KMS-11 (cell line): ENCODE data around the gene PKP3.
A peak's percentile ranks its signal among the peaks of the same experiment; 100 is the strongest.

ENCODE experiments used
- H2AFZ ChIP-seq: fragments of 200-600 bp; sonication (generic); 2 replicates; pipeline ENCODE4 v1.6.1; 2016; ENCODE audit warnings: antibody characterized with exemption, mixed run types, low read depth
- H3K27ac ChIP-seq: fragments of 200-600 bp; sonication (generic); 2 replicates; pipeline ENCODE4 v1.6.1; 2016; ENCODE audit warnings: mild to moderate bottlenecking, mixed run types
- H3K27me3 ChIP-seq: fragments of 200-600 bp; sonication (generic); 2 replicates; pipeline ENCODE4 v1.6.1; 2017; ENCODE audit warnings: mild to moderate bottlenecking, low read depth, mixed run types, moderate library complexity; ENCODE audit not compliant: insufficient read depth
- H3K36me3 ChIP-seq: fragments of 200-600 bp; sonication (generic); 2 replicates; pipeline ENCODE4 v1.6.1; 2017; ENCODE audit warnings: mild to moderate bottlenecking, mixed run types; ENCODE audit not compliant: insufficient read depth
- H3K4me1 ChIP-seq: fragments of 200-600 bp; sonication (generic); 2 replicates; pipeline ENCODE4 v1.6.1; 2016; ENCODE audit warnings: mild to moderate bottlenecking, low read depth, mixed run types; ENCODE audit not compliant: poor library complexity, severe bottlenecking
- H3K4me2 ChIP-seq: fragments of 200-600 bp; sonication (generic); 2 replicates; pipeline ENCODE4 v1.7.0; 2016; ENCODE audit warnings: mild to moderate bottlenecking, mixed run types
- H3K4me3 ChIP-seq: fragments of 200-600 bp; sonication (generic); IDR thresholded peaks from 2 replicates; pipeline ENCODE4 v1.6.1; 2017; ENCODE audit warnings: low read depth, low read length, mixed read lengths; ENCODE audit not compliant: insufficient read depth
- H3K79me2 ChIP-seq: fragments of 200-600 bp; sonication (generic); 2 replicates; pipeline ENCODE4 v1.6.1; 2016; ENCODE audit warnings: low read depth, mixed run types; ENCODE audit not compliant: insufficient read depth
- H3K9ac ChIP-seq: fragments of 200-600 bp; sonication (generic); 2 replicates; pipeline ENCODE4 v1.6.1; 2016; ENCODE audit warnings: mild to moderate bottlenecking, mixed run types
- H4K20me1 ChIP-seq: fragments of 200-600 bp; sonication (generic); 2 replicates; pipeline ENCODE4 v1.6.1; 2016; ENCODE audit warnings: mild to moderate bottlenecking, mixed run types; ENCODE audit not compliant: insufficient read depth
- CTCF ChIP-seq: fragments of 200-600 bp; sonication (generic); conservative IDR thresholded peaks from 2 replicates; pipeline ENCODE4 v1.6.1; 2017; ENCODE audit warnings: low read depth, mild to moderate bottlenecking, antibody characterized with exemption, low read length, moderate library complexity, mixed read lengths

The PKP3 gene

GRCh38 chr11:450809-451451 lies 56.9 kb downstream of the PKP3 start:
- Histone ChIP-seq H2AFZ (peak overlapping the region; percentile 76; the same call in 1 of the 2 replicates), H3K4me2 (peak overlapping the region; percentile 81), H3K79me2 (no peaks in the 10 kb centered on the region), H3K27me3 (no peaks in the 10 kb centered on the region), H3K27ac (peak overlapping the region; percentile 43), H3K9ac (peak overlapping the region; percentile 69), H4K20me1 (no peaks in the 10 kb centered on the region), H3K4me3 (no peak overlapping the region), H3K36me3 (no peaks in the 10 kb centered on the region), H3K4me1 (peaks cover 31% of the 10 kb centered on the region)
- no peak for TF ChIP-seq CTCF

GRCh38 chr11:451738-452137 lies 57.7 kb downstream of the PKP3 start:
- no peak for TF ChIP-seq CTCF
- no peaks in the 10 kb centered on the region for H3K79me2 ChIP-seq
- H3K27ac ChIP-seq, result no peak overlapping the region
- peak overlapping the region; percentile 81; the same call in 1 of the 2 replicates for H3K4me2 ChIP-seq
- H3K27me3 ChIP-seq, result no peaks in the 10 kb centered on the region
- no peak overlapping the region for H2AFZ ChIP-seq
- H3K4me1 ChIP-seq, result peaks cover 29% of the 10 kb centered on the region
- peak overlapping the region; percentile 69; the same call in 1 of the 2 replicates for H3K9ac ChIP-seq
- H4K20me1 ChIP-seq, result no peaks in the 10 kb centered on the region
- no peaks in the 10 kb centered on the region for H3K36me3 ChIP-seq
- H3K4me3 ChIP-seq, result no peak overlapping the region

- no peaks in the 10 kb centered on the region for H3K27me3 ChIP-seq
- no peak overlapping the region for H2AFZ ChIP-seq
- H3K9ac ChIP-seq, result no peak overlapping the region
- no peaks in the 10 kb centered on the region for H3K79me2 ChIP-seq
- no peak for TF ChIP-seq CTCF
- H3K4me3 ChIP-seq, result no peak overlapping the region
- H3K4me1 ChIP-seq, result peaks cover 25% of the 10 kb centered on the region
- no peak overlapping the region for H3K27ac ChIP-seq
- no peaks in the 10 kb centered on the region for H4K20me1 ChIP-seq
- H3K4me2 ChIP-seq, result no peak overlapping the region
- no peaks in the 10 kb centered on the region for H3K36me3 ChIP-seq
Measured at GRCh38 chr11:452203-452744, 58.3 kb downstream of the PKP3 start.

GRCh38 chr11:452916-453527 lies 59.0 kb downstream of the PKP3 start:
- Histone ChIP-seq H3K4me2 (no peak overlapping the region), H3K27ac (no peak overlapping the region), H3K36me3 (no peaks in the 10 kb centered on the region), H3K27me3 (no peaks in the 10 kb centered on the region), H3K4me1 (peaks cover 20% of the 10 kb centered on the region), H4K20me1 (no peaks in the 10 kb centered on the region), H3K9ac (no peak overlapping the region), H3K79me2 (no peaks in the 10 kb centered on the region), H3K4me3 (no peak overlapping the region), H2AFZ (no peak overlapping the region)
- no peak for TF ChIP-seq CTCF
